Ascending aorta (tissue), 2 donors: ENCODE data around the gene GDPD5. TPM values are rescaled to one million over a fixed set of nuclear protein-coding genes. Genes with fewer than 3 reads are reported as not detected.
A peak's percentile ranks its signal among the peaks of the same experiment; 100 is the strongest.

ENCODE experiments used
- DNase-seq, 2 donors: peaks; one replicate each; pipeline ENCODE4 v3.0.0-alpha.2; 2019; ENCODE audit warnings: low spot score in 2 of 2
- H3K27ac ChIP-seq, 2 donors: fragments of 200-600 bp; sonication (generic); one replicate each; pipeline ENCODE4 v1.5.1; 2016 to 2017; ENCODE audit warnings: mild to moderate bottlenecking in 1 of 2
- H3K27me3 ChIP-seq: fragments of 200-600 bp; sonication (generic); one replicate; pipeline ENCODE4 v1.5.1; 2017
- H3K36me3 ChIP-seq, 2 donors: fragments of 200-600 bp; sonication (generic); one replicate each; pipeline ENCODE4 v1.5.1; 2016
- H3K4me1 ChIP-seq, 2 donors: fragments of 200-600 bp; sonication (generic); one replicate each; pipeline ENCODE4 v1.5.1; 2016 to 2017; ENCODE audit warnings: mild to moderate bottlenecking in 1 of 2
- H3K4me3 ChIP-seq, 2 donors: fragments of 200-600 bp; sonication (generic); one replicate each; pipeline ENCODE4 v1.5.1; 2016 to 2017; ENCODE audit warnings: mild to moderate bottlenecking in 1 of 2
- H3K9me3 ChIP-seq, 2 donors: fragments of 200-600 bp; sonication (generic); one replicate each; pipeline ENCODE4 v1.5.1; 2016
- intact Hi-C: fragments of 100-400 bp; cut with DNase I; formaldehyde crosslinking; loops from one replicate; pipeline ENCODE4 v1.15.1; 2023
- total RNA-seq: library from RNA; depleted of rRNA; stranded (reverse); fragments of >200 nt; gene quantifications from one replicate; pipeline ENCODE4 v1.1.0, GENCODE V29; 2016
- TF ChIP-seq, protein P1 (sequence below), 3 experiments: fragments of 200-600 bp in 2 of 3; fragments of 450-650 bp in 1 of 3; sonication (generic) in 2 of 3; IDR thresholded peaks; one replicate each; pipeline ENCODE4 v1.5.1; 2016 to 2019; ENCODE audit warnings: antibody characterized with exemption in 3 of 3, mild to moderate bottlenecking in 1 of 3, moderate library complexity in 1 of 3

Gene GDPD5
- total RNA-seq, 1 donor from 2014 or later, result 64.6 TPM

- intact Hi-C loops, result no loop called here
- no peak overlapping the region for H3K4me3 ChIP-seq
- DNase-seq, result no peak
- H3K36me3 ChIP-seq, result no peaks in the 10 kb centered on the region
- no peaks in the 10 kb centered on the region for H3K27me3 ChIP-seq
- no peaks in the 10 kb centered on the region for H3K9me3 ChIP-seq
- TF ChIP-seq, protein P1, sequence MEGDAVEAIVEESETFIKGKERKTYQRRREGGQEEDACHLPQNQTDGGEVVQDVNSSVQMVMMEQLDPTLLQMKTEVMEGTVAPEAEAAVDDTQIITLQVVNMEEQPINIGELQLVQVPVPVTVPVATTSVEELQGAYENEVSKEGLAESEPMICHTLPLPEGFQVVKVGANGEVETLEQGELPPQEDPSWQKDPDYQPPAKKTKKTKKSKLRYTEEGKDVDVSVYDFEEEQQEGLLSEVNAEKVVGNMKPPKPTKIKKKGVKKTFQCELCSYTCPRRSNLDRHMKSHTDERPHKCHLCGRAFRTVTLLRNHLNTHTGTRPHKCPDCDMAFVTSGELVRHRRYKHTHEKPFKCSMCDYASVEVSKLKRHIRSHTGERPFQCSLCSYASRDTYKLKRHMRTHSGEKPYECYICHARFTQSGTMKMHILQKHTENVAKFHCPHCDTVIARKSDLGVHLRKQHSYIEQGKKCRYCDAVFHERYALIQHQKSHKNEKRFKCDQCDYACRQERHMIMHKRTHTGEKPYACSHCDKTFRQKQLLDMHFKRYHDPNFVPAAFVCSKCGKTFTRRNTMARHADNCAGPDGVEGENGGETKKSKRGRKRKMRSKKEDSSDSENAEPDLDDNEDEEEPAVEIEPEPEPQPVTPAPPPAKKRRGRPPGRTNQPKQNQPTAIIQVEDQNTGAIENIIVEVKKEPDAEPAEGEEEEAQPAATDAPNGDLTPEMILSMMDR (IDR thresholded peaks at IDR 0.05), result no peak
- H3K4me1 ChIP-seq, result peaks cover 0 to 10% of the 10 kb centered on the region in 2 donors
- no peak overlapping the region for H3K27ac ChIP-seq
Measured at GRCh38 chr11:75503531-75504099, 22.1 kb downstream of the GDPD5 start.

DNA sequence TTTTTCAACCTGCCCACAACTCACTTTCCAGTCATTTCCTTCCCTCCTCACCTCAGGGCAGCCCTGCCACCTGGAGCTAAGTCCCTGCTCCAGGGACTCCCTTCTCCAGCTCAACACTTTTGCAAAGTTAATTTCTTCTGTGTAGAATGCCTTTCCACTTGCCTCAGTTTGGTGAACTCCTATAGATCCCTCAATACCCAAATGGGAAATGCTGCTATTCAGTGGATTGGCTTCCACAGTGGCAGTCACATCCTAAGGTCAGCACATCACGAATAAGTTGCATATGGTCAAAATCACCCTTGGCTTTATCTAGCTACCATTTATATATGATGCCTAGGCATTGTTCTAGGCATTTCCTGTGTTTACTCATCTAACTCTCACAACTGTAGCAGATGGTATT lies 23.6 kb downstream of the GDPD5 start:
- Histone ChIP-seq H3K27ac (no peak overlapping the region), H3K27me3 (no peaks in the 10 kb centered on the region), H3K4me3 (no peak overlapping the region), H3K4me1 (peaks cover 0 to 10% of the 10 kb centered on the region in 2 donors), H3K9me3 (no peaks in the 10 kb centered on the region), H3K36me3 (no peaks in the 10 kb centered on the region)
- intact Hi-C loops, result no loop called here
- DNase-seq, result no peak
- TF ChIP-seq, protein P1 (IDR thresholded peaks at IDR 0.05), result no peak

GRCh38 chr11:75500742-75501141 lies 25.0 kb downstream of the GDPD5 start:
- DNase-seq, result no peak
- Histone ChIP-seq H3K9me3 (no peaks in the 10 kb centered on the region), H3K27me3 (no peaks in the 10 kb centered on the region), H3K36me3 (no peaks in the 10 kb centered on the region), H3K4me1 (peaks cover 0 to 10% of the 10 kb centered on the region in 2 donors), H3K27ac (peak overlapping the region in 1 of 2 donors; percentile 3), H3K4me3 (no peak overlapping the region)
- intact Hi-C loops, result no loop called here
- TF ChIP-seq, protein P1 (IDR thresholded peaks at IDR 0.05), result no peak

- no peaks in the 10 kb centered on the region for H3K27me3 ChIP-seq
- H3K9me3 ChIP-seq, result no peaks in the 10 kb centered on the region
- peak in 1 of 2 donors; percentile 82 for DNase-seq
- peaks cover 0 to 10% of the 10 kb centered on the region in 2 donors for H3K4me1 ChIP-seq
- no peaks in the 10 kb centered on the region for H3K36me3 ChIP-seq
- intact Hi-C loops, result no loop called here
- no peak overlapping the region for H3K4me3 ChIP-seq
- TF ChIP-seq, protein P1 (IDR thresholded peaks at IDR 0.05), result no peak
- peak overlapping the region; percentile 3 to 28 for H3K27ac ChIP-seq
Measured at GRCh38 chr11:75499423-75500190, 26.1 kb downstream of the GDPD5 start.

DNA sequence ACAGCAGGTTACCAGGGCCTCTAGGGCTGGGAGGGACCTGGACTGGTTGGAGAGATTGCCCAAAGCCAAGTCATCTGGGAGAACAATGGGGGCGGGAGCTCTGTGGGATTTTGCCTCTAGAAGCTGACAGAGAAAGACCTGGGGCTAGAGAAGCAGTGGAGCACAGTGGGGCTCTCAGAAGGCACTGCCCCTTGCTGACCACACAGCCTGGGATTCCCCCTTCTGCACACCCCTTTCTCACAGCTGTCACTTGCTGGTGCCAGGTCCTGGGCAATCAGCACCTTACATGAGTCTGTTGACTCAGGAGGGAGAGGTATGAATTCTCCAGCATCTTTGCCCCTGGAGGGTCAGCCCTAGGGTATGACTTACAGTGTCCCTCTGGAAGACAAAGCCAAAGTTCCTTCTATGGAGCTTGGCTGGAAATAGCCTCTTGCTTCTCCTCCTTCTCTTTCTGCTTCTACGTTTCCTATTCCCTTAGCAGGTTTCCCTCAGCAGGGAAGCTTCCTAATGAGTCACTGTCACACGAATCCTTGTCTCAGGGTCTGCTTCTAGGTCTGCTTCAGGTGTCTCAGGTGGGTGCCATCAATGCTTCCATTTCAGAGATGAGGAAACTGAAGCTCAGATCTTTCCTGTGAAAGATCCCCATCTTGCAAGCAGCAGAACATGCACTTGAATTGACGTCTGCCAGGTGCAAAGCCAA lies 27.0 kb downstream of the GDPD5 start:
- intact Hi-C loops, result no loop called here
- Histone ChIP-seq H3K27ac (peak overlapping the region; percentile 7 to 62), H3K4me3 (no peak overlapping the region), H3K9me3 (no peaks in the 10 kb centered on the region), H3K27me3 (no peaks in the 10 kb centered on the region), H3K4me1 (peaks cover 0 to 10% of the 10 kb centered on the region in 2 donors), H3K36me3 (no peaks in the 10 kb centered on the region)
- DNase-seq, result no peak
- TF ChIP-seq, protein P1 (IDR thresholded peaks at IDR 0.05), result no peak
